OCI-LY3 (cell line): ENCODE data around the gene COL6A2.

ENCODE experiments used
- CTCF ChIP-seq: fragments of 200-600, 300-600 bp; sonication (generic); IDR thresholded peaks from 2 replicates; pipeline ENCODE4 v1.5.1; 2014; ENCODE audit warnings: antibody characterized with exemption, low read length, low read depth
- EZH2phosphoT487 ChIP-seq: fragments of 200-600 bp; shearing (Covaris generic); IDR thresholded peaks from 2 replicates; pipeline ENCODE4 v1.6.1; 2018; ENCODE audit warnings: antibody characterized with exemption, mixed run types, low read depth

- TF ChIP-seq CTCF (no peak), EZH2phosphoT487 (no peak)
These were observed 26.8 kb upstream of the COL6A2 start for GRCh38 chr21:46071082-46071481.
